Activated T-cell treated with anti-CD3 and anti-CD28 coated beads, Interleukin-2, amount 50 U/mL, for 24 hours (primary cell): ENCODE measurements around the gene RAC2.

ENCODE experiments used
- DNase-seq: peaks from one replicate; pipeline ENCODE4 v3.0.0-alpha.2; 2020
- H3K27ac Mint-ChIP-seq: 2 replicates; pipeline ENCODE4 v1.8.0; 2020; ENCODE audit warnings: mild to moderate bottlenecking, mixed read lengths
- H3K27me3 Mint-ChIP-seq: 2 replicates; pipeline ENCODE4 v1.8.0; 2020; ENCODE audit warnings: mixed read lengths
- H3K36me3 Mint-ChIP-seq: 2 replicates; pipeline ENCODE4 v1.8.0; 2020; ENCODE audit warnings: low read depth, mixed read lengths
- H3K4me1 Mint-ChIP-seq: 2 replicates; pipeline ENCODE4 v1.8.0; 2020; ENCODE audit warnings: low read depth, mixed read lengths
- H3K4me3 Mint-ChIP-seq: 2 replicates; pipeline ENCODE4 v1.8.0; 2020; ENCODE audit warnings: mild to moderate bottlenecking, moderate library complexity, mixed read lengths
- H3K9me3 Mint-ChIP-seq: 2 replicates; pipeline ENCODE4 v1.8.0; 2020; ENCODE audit warnings: mixed read lengths

The RAC2 gene

GRCh38 chr22:37229805-37230672 lies 14.0 kb downstream of the RAC2 start:
- Mint-ChIP-seq H3K27me3 (no peaks in the 10 kb centered on the region), H3K27ac (peak overlapping the region; percentile 98), H3K36me3 (peaks cover 91% of the 10 kb centered on the region), H3K4me1 (peaks cover 89% of the 10 kb centered on the region), H3K4me3 (peak overlapping the region; percentile 70), H3K9me3 (no peaks in the 10 kb centered on the region)
- peak; percentile 90 for DNase-seq

GRCh38 chr22:37229012-37229804 lies 14.9 kb downstream of the RAC2 start:
- Mint-ChIP-seq H3K9me3 (peaks cover 2% of the 10 kb centered on the region), H3K27ac (peak overlapping the region; percentile 98), H3K27me3 (no peaks in the 10 kb centered on the region), H3K4me1 (peaks cover 89% of the 10 kb centered on the region), H3K36me3 (peaks cover 91% of the 10 kb centered on the region), H3K4me3 (peak overlapping the region; percentile 70)
- DNase-seq: peak; percentile 71

- Mint-ChIP-seq H3K4me1 (peaks cover 89% of the 10 kb centered on the region), H3K27ac (peak overlapping the region; percentile 98), H3K9me3 (peaks cover 4% of the 10 kb centered on the region), H3K27me3 (no peaks in the 10 kb centered on the region), H3K4me3 (peak overlapping the region; percentile 70), H3K36me3 (peaks cover 91% of the 10 kb centered on the region)
- DNase-seq: peak; percentile 67
Observed at GRCh38 chr22:37228106-37229011, 15.7 kb downstream of the RAC2 start.

GRCh38 chr22:37226514-37226913 lies 17.6 kb downstream of the RAC2 start:
- Mint-ChIP-seq H3K4me1 (peaks cover 90% of the 10 kb centered on the region), H3K36me3 (peaks cover 91% of the 10 kb centered on the region), H3K27me3 (no peaks in the 10 kb centered on the region), H3K9me3 (peaks cover 4% of the 10 kb centered on the region), H3K4me3 (no peak overlapping the region), H3K27ac (peak overlapping the region; percentile 96)
- no peak for DNase-seq

GRCh38 chr22:37226087-37226486 lies 18.0 kb downstream of the RAC2 start:
- H3K4me1 Mint-ChIP-seq: peaks cover 90% of the 10 kb centered on the region
- no peak overlapping the region for H3K4me3 Mint-ChIP-seq
- peaks cover 91% of the 10 kb centered on the region for H3K36me3 Mint-ChIP-seq
- no peaks in the 10 kb centered on the region for H3K27me3 Mint-ChIP-seq
- H3K9me3 Mint-ChIP-seq: peaks cover 6% of the 10 kb centered on the region
- no peak for DNase-seq
- peak overlapping the region; percentile 96 for H3K27ac Mint-ChIP-seq

GRCh38 chr22:37225481-37225880 lies 18.6 kb downstream of the RAC2 start:
- H3K27ac Mint-ChIP-seq: peak overlapping the region; percentile 96
- peaks cover 90% of the 10 kb centered on the region for H3K36me3 Mint-ChIP-seq
- DNase-seq: no peak
- H3K27me3 Mint-ChIP-seq: no peaks in the 10 kb centered on the region
- peaks cover 90% of the 10 kb centered on the region for H3K4me1 Mint-ChIP-seq
- no peak overlapping the region for H3K4me3 Mint-ChIP-seq
- peaks cover 10% of the 10 kb centered on the region for H3K9me3 Mint-ChIP-seq

- Mint-ChIP-seq H3K27ac (peak overlapping the region; percentile 96), H3K36me3 (peaks cover 88% of the 10 kb centered on the region), H3K27me3 (no peaks in the 10 kb centered on the region), H3K9me3 (peaks cover 10% of the 10 kb centered on the region), H3K4me3 (peak overlapping the region; percentile 11), H3K4me1 (peaks cover 91% of the 10 kb centered on the region)
- no peak for DNase-seq
Observed at GRCh38 chr22:37224757-37225420, 19.2 kb downstream of the RAC2 start.

- Mint-ChIP-seq H3K9me3 (peaks cover 10% of the 10 kb centered on the region), H3K4me3 (peak overlapping the region; percentile 44), H3K27ac (peak overlapping the region; percentile 96), H3K36me3 (peaks cover 85% of the 10 kb centered on the region), H3K27me3 (no peaks in the 10 kb centered on the region), H3K4me1 (peaks cover 91% of the 10 kb centered on the region)
- peak; percentile 68 for DNase-seq
Observed at GRCh38 chr22:37223965-37224551, 20.0 kb downstream of the RAC2 start.

GRCh38 chr22:37222440-37222971 lies 21.6 kb downstream of the RAC2 start:
- Mint-ChIP-seq H3K36me3 (peaks cover 72% of the 10 kb centered on the region), H3K4me1 (peaks cover 90% of the 10 kb centered on the region), H3K27me3 (no peaks in the 10 kb centered on the region), H3K9me3 (peaks cover 10% of the 10 kb centered on the region), H3K27ac (peak overlapping the region; percentile 96), H3K4me3 (peak overlapping the region; percentile 53)
- peak; percentile 66 for DNase-seq

- peaks cover 96% of the 10 kb centered on the region for H3K4me1 Mint-ChIP-seq
- H3K36me3 Mint-ChIP-seq: peaks cover 76% of the 10 kb centered on the region
- H3K4me3 Mint-ChIP-seq: peak overlapping the region; percentile 53
- H3K27me3 Mint-ChIP-seq: no peaks in the 10 kb centered on the region
- peak overlapping the region; percentile 96 for H3K27ac Mint-ChIP-seq
- H3K9me3 Mint-ChIP-seq: peaks cover 10% of the 10 kb centered on the region
- no peak for DNase-seq
Observed at GRCh38 chr22:37221424-37222333, 22.4 kb downstream of the RAC2 start.

- Mint-ChIP-seq H3K27ac (peak overlapping the region; percentile 96), H3K36me3 (peaks cover 68% of the 10 kb centered on the region), H3K27me3 (no peaks in the 10 kb centered on the region), H3K4me3 (peak overlapping the region; percentile 78), H3K9me3 (peaks cover 10% of the 10 kb centered on the region), H3K4me1 (peaks cover 94% of the 10 kb centered on the region)
- no peak for DNase-seq
Observed at GRCh38 chr22:37220543-37220981, 23.5 kb downstream of the RAC2 start.

GRCh38 chr22:37219533-37219932 lies 24.5 kb downstream of the RAC2 start:
- H3K27ac Mint-ChIP-seq: peak overlapping the region; percentile 96
- H3K27me3 Mint-ChIP-seq: no peaks in the 10 kb centered on the region
- H3K9me3 Mint-ChIP-seq: peaks cover 10% of the 10 kb centered on the region
- peaks cover 59% of the 10 kb centered on the region for H3K36me3 Mint-ChIP-seq
- DNase-seq: no peak
- H3K4me3 Mint-ChIP-seq: peak overlapping the region; percentile 78
- peaks cover 87% of the 10 kb centered on the region for H3K4me1 Mint-ChIP-seq
